Stimulated activated naive CD8-positive, alpha-beta T cell treated with anti-CD3 and anti-CD28 coated beads, Interleukin-15, Interleukin-2, amounts not matched to agents 100 U/mL and 50 U/mL, for 24 hours (primary cell): ENCODE results near the gene TMLHE.
"Not testable (repeated sequence)": the region's sequence is repeated elsewhere in the genome, so short reads cannot be mapped to it uniquely, and the experiment has no call there.

Experiments
- ATAC-seq: fragments of 150-1000 bp; cut with Tn5 transposase; one replicate; pipeline ENCODE4 v1.10.0; 2021
- DNase-seq: peaks from one replicate; pipeline ENCODE4 v3.0.0; 2021

Gene TMLHE, protein sequence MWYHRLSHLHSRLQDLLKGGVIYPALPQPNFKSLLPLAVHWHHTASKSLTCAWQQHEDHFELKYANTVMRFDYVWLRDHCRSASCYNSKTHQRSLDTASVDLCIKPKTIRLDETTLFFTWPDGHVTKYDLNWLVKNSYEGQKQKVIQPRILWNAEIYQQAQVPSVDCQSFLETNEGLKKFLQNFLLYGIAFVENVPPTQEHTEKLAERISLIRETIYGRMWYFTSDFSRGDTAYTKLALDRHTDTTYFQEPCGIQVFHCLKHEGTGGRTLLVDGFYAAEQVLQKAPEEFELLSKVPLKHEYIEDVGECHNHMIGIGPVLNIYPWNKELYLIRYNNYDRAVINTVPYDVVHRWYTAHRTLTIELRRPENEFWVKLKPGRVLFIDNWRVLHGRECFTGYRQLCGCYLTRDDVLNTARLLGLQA

GRCh38 chrX:155612312-155613224 lies at the start of gene TMLHE, which contains the start of gene SPRY3:
TMLHE (minus strand) TSS chrX:155612952; CDS start chrX:155545276, 67,676 bp downstream.
SPRY3 (plus strand) TSS chrX:155612586.
- peak; percentile 75 for DNase-seq

DNA sequence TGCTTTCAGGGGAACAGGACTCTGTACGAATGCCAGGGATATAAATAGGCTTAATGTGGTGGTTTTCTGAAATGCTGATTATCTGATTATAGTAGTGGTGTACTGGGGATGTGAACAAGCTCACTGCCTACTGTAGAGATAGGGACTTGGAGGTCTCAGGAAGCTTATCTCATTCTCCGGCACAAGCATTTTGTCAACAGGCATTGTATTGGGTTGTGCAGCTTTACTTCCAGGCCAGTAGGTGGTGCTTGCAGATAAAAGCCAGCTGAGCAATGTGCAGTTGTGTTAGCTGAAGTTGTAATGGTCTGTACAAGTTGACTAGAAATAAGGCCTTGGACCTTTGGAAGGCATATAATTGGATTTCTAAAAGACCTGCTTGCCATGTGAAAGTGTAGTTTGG lies 49.5 kb upstream of the TMLHE start:
- ATAC-seq = no peak

More at GRCh38 chrX:155612312-155613224, at the start of gene TMLHE, which contains the start of gene SPRY3:
- ATAC-seq = peak; percentile 99

DNA sequence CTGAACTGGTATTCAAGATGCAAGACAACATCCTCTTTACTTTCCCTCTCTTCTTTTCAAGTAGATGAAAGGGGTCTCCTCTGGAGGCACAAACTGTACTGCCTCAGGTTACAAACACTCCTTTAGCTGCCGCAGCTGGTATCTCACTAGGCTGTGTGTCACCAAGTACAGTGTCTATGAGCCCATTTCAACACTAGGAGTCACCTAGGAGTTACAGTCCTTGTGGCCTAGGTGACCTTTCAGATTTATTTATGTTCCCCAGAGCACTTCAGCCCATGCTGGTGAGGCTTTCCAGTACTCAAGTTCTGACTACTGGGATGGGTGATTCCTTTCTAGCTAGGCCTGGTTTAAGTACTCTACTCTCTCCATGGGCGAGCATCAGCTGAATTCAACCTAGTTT lies 32.4 kb upstream of the TMLHE start:
- peak; percentile 66 for ATAC-seq
- DNase-seq = no peak

More for the DNA sequence above, 49.5 kb upstream of the TMLHE start:
- no peak for DNase-seq

DNA sequence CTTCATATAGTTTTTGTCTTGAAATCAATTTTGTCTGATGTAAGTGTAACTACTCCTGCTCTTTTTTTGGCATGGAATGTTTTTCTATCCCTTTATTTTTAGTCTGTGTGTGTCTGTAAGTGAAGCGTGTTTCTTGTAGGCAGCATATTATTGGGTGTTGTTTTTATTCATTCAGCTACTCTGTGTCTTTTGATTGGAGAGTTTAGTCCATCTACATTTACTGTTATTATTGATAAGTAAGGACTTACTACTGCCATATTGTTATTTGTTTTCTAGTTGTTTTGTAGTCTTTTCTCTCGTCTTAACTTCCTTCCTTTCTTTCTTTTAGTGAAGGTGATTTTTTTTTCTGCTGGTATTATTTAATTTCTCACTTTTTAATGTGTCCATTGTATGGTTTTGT lies 30.5 kb upstream of the TMLHE start:
- DNase-seq (no peak), ATAC-seq (no peak)

DNA sequence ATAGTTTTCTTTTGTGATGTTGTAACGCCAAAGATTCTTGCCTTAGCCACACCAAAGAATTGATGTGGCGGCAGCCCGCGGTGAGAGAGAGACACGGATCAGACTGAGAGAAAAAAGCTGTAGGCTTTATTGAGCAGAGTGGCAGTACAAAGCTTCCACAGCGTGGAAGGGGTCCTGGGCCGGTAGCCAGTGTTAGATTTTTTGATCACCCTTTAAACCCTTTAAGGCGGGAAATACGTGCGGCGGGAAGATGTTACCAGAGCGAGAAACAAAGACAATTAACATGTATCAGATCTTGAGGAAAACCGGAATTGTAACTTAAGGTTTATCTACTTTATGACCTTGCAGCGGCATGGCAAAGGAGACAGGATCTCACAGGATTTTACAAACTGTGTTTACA lies 28.6 kb upstream of the TMLHE start:
- not testable (repeated sequence) for ATAC-seq
- peak; percentile 4 for DNase-seq

DNA sequence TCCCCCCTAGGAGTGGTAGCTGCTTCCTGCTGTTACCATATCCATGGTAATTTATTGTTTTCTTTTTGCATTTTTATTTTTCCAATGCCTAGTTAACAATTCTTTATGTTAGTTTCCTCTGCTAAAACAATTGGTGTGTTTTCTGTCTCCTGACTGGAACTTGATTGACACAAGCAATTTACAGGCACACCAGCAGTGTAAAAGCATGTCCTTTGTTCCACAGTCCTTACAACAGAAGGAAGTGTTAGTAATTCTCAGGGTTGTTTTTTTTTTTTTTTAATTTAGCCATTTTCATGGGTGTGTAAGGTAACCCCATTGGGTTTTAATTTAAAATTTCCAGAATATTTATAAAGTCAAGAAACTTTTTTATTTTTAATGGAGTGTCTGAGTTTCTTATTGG lies 25.0 kb upstream of the TMLHE start:
- no peak for ATAC-seq
- DNase-seq = no peak

DNA sequence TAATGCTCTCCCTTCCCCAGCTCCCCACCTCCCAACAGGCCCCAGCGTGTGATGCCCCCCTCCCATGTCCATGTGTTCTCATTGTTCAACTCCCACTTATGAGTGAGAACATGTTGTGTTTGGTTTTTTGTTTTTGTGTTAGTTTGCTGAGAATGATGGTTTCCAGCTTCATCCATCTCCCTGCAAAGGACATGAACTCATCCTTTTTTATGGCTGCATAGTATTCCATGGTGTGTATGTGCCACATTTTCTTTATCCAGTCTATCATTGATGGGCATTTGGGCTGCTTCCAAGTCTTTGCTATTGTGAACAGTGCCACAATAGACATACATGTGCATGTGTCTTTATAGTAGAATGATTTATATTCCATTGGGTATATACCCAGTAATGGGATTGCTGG lies 22.3 kb upstream of the TMLHE start:
- not testable (repeated sequence) for DNase-seq, ATAC-seq

DNA sequence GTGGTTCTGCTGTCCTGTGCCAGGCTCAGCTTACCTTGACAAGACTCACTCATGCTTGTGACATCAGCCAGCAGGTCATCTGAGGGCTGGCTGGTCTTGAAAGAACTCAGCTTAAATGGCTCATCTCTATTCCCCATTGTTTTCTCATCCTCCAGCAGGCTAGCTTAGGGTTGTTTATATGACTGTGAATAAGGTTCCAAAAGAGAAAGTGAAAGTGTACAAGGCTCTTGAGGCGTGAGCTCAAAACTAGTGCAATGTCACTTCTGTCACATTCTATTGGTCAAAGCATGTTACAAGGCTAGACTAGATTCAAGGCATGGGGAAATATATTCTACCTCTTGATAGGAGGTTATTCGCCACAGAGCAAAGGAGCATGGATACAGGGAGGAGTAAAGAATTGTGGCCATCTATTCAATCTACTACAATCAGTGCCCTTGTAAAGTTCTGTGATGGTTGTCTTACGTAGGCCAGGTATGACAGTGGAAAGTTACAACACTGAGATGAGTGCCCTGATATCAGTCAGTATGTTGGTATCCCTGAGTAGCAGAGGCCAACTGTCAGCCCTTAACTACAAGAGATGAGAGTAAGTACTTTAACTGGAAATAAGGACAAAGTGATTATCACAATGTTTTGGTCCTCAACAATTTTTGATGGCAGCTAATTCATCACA lies 19.8 kb upstream of the TMLHE start:
- DNase-seq (no peak), ATAC-seq (peak; percentile 71)

GRCh38 chrX:155620110-155620509 lies 7.4 kb upstream of the TMLHE start:
- ATAC-seq, DNase-seq: not testable (repeated sequence)

DNA sequence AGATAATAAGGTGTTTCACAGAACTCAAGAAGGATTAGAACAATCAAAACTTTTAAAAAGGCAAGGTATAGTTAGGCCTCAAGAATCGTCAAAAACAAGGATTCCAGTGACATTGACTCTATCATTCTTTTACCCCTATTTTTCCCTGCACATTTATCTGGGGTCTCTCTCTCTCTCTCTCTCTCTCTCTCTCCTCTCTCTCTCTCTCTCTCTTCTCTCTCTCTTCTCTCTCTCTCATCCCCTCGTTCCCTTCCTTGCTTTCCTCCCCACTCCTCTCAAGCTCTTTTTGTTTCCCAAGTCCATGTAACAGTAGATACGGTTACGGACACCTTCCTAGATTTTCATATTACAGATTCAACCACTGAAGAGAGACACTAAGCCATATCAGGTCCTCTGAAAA lies 3.2 kb upstream of the TMLHE start:
- no peak for ATAC-seq
- DNase-seq = no peak

DNA sequence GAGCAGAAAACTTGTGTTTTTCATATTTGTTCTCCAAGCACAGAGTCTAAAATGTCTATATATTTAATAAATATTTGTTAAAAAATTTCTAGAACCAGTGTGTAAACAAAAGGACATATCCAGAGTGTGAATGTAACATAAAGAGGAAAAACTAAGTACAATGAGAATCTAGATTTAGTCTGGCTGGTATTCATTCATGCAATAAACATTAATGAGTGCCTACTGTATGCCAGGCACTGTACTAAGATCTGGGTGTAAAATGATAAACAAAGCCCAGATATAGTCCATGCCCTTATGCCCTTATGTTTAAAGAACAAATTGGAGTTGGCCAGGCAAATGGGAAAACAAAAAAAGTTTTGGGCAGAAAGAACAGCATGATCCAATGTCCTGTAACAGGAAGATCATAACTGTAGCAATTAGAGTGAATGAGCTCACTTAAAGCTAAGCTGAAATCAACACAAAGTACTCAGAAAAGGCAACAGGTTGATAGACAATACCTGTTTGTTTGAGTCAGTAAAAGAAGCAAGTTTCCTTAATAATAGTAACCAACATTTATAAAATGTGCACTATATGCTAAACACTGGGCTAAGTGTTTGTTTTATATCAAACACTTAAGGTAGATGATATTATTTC lies 1.3 kb upstream of the TMLHE start:
- no peak for ATAC-seq
- no peak for DNase-seq

DNA sequence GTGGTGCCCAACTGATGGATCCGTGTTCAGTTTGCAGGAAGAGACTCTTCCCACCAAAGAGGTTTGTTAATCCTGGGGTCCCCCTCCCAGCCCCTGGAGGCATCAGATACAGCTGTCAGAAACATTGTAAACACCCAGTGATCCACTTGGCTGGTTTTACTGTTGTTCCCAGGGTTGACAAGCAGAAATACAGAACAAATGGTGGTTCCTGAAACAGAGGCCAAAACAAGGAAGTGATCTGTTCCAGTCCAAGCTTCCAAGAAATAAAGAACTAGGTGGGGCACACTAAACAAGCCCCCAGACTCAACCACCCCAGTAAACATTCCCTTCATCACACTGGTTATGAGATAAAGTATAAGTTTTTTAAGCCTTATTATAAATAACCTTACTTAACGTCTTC lies 1.4 kb downstream of the TMLHE start:
- DNase-seq (no peak), ATAC-seq (no peak)

GRCh38 chrX:155592981-155593380 lies 19.8 kb downstream of the TMLHE start:
- no peak for DNase-seq
- ATAC-seq = no peak

GRCh38 chrX:155592331-155592730 lies 20.4 kb downstream of the TMLHE start:
- ATAC-seq (no peak), DNase-seq (no peak)

DNA sequence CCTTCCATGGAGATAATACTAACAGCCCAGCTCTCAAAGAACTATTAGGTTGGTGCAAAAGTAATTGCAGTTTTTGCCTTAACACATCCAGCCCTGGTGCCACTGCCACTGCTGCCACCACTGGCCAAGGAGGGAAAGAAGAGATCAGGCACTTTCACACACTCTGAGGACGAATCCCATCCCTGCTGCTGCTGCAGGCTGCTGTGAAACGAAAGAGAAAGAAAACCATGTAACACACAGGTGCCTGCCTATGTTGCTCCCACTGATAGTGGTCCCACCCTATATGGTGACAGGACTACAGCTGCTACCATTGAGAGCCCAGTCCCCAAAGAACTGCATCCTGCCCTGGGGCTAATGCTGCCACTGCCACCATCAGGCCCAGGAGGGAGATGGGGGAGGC lies 35.1 kb downstream of the TMLHE start:
- no peak for DNase-seq

DNA sequence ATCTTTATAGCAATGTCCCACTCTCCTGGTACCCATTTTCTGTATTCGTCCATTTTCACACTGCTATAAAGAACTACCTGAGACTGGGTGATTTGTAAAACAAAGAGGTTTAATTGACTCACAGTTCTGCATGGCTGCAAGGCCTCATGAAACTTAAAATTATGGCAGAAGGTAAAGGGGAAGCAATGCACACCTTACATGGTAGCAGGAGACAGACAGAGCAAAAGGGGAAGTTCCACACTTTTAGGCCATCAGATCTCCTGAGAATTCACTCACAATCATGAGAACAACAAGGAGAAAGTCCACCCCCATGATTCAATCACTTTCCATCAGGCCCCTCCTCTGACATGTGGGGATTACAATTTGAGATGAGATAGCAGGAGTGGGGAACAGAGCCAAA lies 49.7 kb downstream of the TMLHE start:
- ATAC-seq (no peak), DNase-seq (no peak)

More for the DNA sequence above, 35.1 kb downstream of the TMLHE start:
- ATAC-seq = no peak

GRCh38 chrX:155544881-155545280 lies 67.9 kb downstream of the TMLHE start:
- DNase-seq = no peak
- no peak for ATAC-seq

DNA sequence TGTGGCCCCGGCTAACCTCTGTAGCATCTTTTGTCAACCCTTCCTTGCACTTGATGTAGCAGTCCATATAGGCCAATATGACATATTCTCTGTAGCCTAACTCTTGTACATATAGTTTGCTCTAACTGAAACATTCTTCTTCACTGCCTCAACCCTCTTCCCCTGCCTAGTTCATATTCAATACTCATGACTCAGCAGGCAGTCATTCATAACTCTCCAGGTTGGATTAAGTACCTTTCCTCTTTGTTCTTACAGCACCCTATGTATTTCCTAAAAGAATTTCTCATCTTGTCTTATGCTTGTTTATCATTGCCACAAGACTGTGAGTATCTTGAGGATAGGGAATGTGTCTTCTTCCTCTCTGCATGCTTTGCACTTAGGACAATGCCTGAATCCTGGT lies 76.9 kb downstream of the TMLHE start:
- DNase-seq (no peak), ATAC-seq (no peak)

GRCh38 chrX:155534800-155535199 lies 78.0 kb downstream of the TMLHE start:
- DNase-seq (no peak), ATAC-seq (no peak)

- not testable (repeated sequence) for ATAC-seq, DNase-seq
Observed at GRCh38 chrX:155527023-155527422, 85.7 kb downstream of the TMLHE start.

GRCh38 chrX:155514225-155514624 lies 98.5 kb downstream of the TMLHE start:
- ATAC-seq = no peak
- DNase-seq = no peak

- DNase-seq = no peak
- no peak for ATAC-seq
Observed at GRCh38 chrX:155505296-155505695, 107.5 kb downstream of the TMLHE start.
